Measurements from ENCODE around the gene ZNF423.

Gene ZNF423

DNA sequence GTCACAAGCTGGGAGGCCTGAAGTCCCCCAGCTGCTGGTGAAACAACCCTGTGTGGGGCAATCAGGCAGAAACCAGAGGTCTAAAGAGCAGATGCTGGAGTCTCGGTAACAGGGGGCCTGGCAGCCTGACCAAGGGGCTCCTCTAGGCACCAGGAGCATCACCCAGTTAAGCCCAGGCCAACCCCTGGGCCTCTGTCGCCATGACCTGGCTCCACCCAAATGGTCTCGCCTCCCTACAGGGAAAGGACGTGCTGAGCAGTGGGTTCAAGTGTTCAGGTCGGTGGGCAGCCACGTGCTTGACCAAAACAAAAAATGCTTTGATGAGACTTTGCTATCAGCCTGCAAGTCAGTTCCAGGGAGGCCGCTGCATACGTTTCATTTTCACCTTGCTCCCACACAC lies 240.3 kb downstream of the ZNF423 start:
- no peak for DNase-seq (ENCODE audit: extremely low read depth, insufficient read length)
- Histone ChIP-seq H3K36me3 (ENCODE audit: control insufficient read depth, insufficient read depth, low read length) (no peaks in the 10 kb centered on the region), H3K4me3 (replicated peaks; ENCODE audit: low read depth, low read length) (no peak overlapping the region), H3K27me3 (replicated peaks; ENCODE audit: control insufficient read depth, insufficient read depth, low read length) (no peaks in the 10 kb centered on the region; the same call in 1 of the 2 replicates)
- TF ChIP-seq CTCF (IDR thresholded peaks at IDR 0.05; ENCODE audit: insufficient read depth, low read length, poor library complexity, severe bottlenecking) = no peak

- no peaks in the 10 kb centered on the region for H3K27me3 ChIP-seq (replicated peaks; ENCODE audit: control insufficient read depth, insufficient read depth, low read length)
- no peaks in the 10 kb centered on the region for H3K36me3 ChIP-seq (ENCODE audit: control insufficient read depth, insufficient read depth, low read length)
- no peak overlapping the region for H3K4me3 ChIP-seq (replicated peaks; ENCODE audit: low read depth, low read length)
- DNase-seq (ENCODE audit: extremely low read depth, insufficient read length) = no peak
- no peak for TF ChIP-seq CTCF (IDR thresholded peaks at IDR 0.05; ENCODE audit: insufficient read depth, low read length, poor library complexity, severe bottlenecking)
Observed at GRCh38 chr16:49610983-49611382, 244.9 kb downstream of the ZNF423 start.

- Histone ChIP-seq H3K36me3 (ENCODE audit: control insufficient read depth, insufficient read depth, low read length) (no peaks in the 10 kb centered on the region), H3K4me3 (replicated peaks; ENCODE audit: low read depth, low read length) (no peak overlapping the region), H3K27me3 (replicated peaks; ENCODE audit: control insufficient read depth, insufficient read depth, low read length) (no peaks in the 10 kb centered on the region)
- no peak for DNase-seq (ENCODE audit: extremely low read depth, insufficient read length)
- TF ChIP-seq CTCF (IDR thresholded peaks at IDR 0.05; ENCODE audit: insufficient read depth, low read length, poor library complexity, severe bottlenecking) = peak; percentile 54
Observed at GRCh38 chr16:49608779-49609178, 247.1 kb downstream of the ZNF423 start.

DNA sequence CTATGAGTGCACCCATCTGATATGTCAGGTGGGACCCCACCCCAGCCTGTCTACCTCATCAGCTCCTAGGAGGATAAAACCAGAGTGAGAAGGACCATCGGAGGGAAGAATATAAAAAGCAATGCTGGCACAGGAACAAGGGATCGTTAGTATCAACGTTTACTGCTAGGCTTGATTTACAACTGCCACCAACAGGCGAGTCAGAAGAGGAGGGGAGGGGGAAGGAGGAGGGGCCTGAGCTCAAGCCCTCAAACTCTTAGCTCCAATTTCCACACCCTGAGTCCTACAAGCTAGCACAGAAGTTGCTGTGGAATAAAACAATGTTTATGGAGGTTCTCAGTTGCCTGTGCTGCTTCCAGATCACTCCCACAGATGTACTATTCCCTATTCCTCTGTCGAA lies 247.8 kb downstream of the ZNF423 start:
- H3K36me3 ChIP-seq (ENCODE audit: control insufficient read depth, insufficient read depth, low read length) = no peaks in the 10 kb centered on the region
- TF ChIP-seq CTCF (IDR thresholded peaks at IDR 0.05; ENCODE audit: insufficient read depth, low read length, poor library complexity, severe bottlenecking) = no peak
- no peak for DNase-seq (ENCODE audit: extremely low read depth, insufficient read length)
- no peak overlapping the region for H3K4me3 ChIP-seq (replicated peaks; ENCODE audit: low read depth, low read length)
- no peaks in the 10 kb centered on the region for H3K27me3 ChIP-seq (replicated peaks; ENCODE audit: control insufficient read depth, insufficient read depth, low read length)

DNA sequence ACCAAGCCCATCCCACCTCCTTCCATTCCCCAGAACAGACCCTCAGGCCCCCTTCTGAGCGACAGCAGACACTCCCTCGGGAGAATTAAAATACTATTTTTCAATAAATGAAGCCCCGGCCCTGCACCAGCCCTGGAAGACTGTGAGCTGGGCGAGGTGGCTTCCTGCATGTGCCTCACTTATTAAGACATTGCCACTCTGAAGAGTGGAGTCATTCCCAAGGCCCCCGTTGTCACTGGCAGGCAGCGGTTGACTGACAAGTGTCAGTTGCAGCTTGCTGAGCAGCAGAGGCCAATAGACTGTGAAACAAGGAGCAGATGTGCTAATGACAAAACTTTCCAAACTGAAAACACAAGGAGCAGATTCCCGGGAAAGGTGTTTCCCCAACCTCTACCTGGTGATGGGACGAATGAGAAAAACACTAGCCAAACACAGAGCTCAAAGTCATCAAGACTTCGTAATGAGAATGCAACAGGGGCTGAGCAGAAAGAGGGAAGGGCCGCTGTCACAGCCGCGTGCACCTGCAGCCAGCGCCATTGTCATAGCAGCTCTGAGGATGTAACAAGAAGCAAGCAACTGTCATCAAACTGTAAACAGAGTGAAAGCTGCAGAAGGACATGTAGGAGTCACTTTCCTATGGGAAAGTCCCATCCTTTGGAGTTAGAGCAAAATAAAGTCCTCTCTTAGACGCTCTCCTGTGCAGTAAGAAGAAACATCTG lies 250.2 kb downstream of the ZNF423 start:
- TF ChIP-seq CTCF (IDR thresholded peaks at IDR 0.05; ENCODE audit: insufficient read depth, low read length, poor library complexity, severe bottlenecking) = no peak
- no peak for DNase-seq (ENCODE audit: extremely low read depth, insufficient read length)
- Histone ChIP-seq H3K27me3 (replicated peaks; ENCODE audit: control insufficient read depth, insufficient read depth, low read length) (no peaks in the 10 kb centered on the region), H3K4me3 (replicated peaks; ENCODE audit: low read depth, low read length) (no peak overlapping the region), H3K36me3 (ENCODE audit: control insufficient read depth, insufficient read depth, low read length) (no peaks in the 10 kb centered on the region)

- TF ChIP-seq CTCF (IDR thresholded peaks at IDR 0.05; ENCODE audit: insufficient read depth, low read length, poor library complexity, severe bottlenecking) = no peak
- Histone ChIP-seq H3K36me3 (ENCODE audit: control insufficient read depth, insufficient read depth, low read length) (no peaks in the 10 kb centered on the region), H3K4me3 (replicated peaks; ENCODE audit: low read depth, low read length) (no peak overlapping the region), H3K27me3 (replicated peaks; ENCODE audit: control insufficient read depth, insufficient read depth, low read length) (no peaks in the 10 kb centered on the region)
- no peak for DNase-seq (ENCODE audit: extremely low read depth, insufficient read length)
Observed at GRCh38 chr16:49604602-49605001, 251.3 kb downstream of the ZNF423 start.
